GM18505 (cell line): ENCODE data around the gene SUN1.
A peak's percentile ranks its signal among the peaks of the same experiment; 100 is the strongest.

Experiments used
- ATAC-seq: cut with Tn5 transposase; IDR thresholded peaks from one replicate; pipeline ENCODE4 v1.9.1; 2021; ENCODE audit not compliant: unreplicated experiment
- POLR2A ChIP-seq: IDR thresholded peaks from 4 replicates; pipeline ENCODE4 v1.6.1; 2011; ENCODE audit warnings: borderline replicate concordance; ENCODE audit not compliant: insufficient read depth, insufficient read length; ENCODE audit errors: extremely low read depth

SUN1 gene

DNA sequence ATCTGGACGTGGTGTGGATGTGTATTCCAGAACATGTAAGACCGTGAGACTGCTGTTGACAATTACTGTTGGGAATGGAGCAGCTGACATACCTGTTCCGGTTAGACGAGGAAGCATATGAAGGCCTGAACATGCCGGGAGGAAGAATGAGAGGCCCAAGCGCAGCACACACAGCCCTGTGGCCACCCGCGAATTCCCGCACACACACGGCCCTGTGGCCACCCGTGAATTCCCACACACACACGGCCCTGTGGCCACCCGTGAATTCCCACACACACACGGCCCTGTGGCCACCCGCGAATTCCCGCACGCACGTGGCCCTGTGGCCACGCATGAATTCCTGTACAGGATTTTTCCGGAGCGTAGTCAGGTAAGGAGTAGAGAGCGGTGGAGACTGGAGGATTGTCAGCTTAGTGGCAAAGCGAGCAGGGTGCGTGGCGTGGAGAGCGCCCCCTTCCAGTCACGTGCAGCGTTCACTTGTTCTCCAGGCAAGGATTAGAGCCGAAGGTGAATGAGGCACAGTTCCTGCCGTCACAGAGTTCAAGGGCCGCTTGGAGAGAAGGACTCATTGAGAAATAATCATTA, 9.5 kb upstream of the SUN1 start:
- no peak for ATAC-seq
- TF ChIP-seq POLR2A = no peak

GRCh38 chr7:823649-824048, 8.6 kb upstream of the SUN1 start:
- TF ChIP-seq POLR2A = no peak
- ATAC-seq = no peak

- TF ChIP-seq POLR2A = no peak
- ATAC-seq = no peak
Measured at GRCh38 chr7:824081-824480, 8.2 kb upstream of the SUN1 start.

GRCh38 chr7:824664-825063, 7.6 kb upstream of the SUN1 start:
- TF ChIP-seq POLR2A = no peak
- ATAC-seq = no peak

DNA sequence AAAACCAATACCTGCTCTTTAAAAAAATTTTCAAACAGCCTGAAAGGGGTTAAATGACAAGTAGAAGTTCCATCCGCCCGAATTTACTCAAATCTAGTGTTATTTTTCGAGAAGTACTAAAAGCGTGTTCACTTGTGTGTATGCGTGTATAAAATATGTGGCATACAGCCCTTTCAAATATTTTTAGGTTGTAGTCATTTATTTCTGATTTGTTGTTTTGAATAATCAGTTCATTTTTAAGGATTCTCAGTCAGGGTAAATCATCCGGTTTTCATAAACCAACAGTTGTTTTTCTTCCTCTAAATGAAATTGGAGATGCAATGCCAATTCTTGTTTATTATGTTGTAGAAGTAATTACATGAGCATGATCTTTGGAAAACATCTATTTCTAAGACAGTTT, 6.9 kb upstream of the SUN1 start:
- no peak for ATAC-seq
- no peak for TF ChIP-seq POLR2A

DNA sequence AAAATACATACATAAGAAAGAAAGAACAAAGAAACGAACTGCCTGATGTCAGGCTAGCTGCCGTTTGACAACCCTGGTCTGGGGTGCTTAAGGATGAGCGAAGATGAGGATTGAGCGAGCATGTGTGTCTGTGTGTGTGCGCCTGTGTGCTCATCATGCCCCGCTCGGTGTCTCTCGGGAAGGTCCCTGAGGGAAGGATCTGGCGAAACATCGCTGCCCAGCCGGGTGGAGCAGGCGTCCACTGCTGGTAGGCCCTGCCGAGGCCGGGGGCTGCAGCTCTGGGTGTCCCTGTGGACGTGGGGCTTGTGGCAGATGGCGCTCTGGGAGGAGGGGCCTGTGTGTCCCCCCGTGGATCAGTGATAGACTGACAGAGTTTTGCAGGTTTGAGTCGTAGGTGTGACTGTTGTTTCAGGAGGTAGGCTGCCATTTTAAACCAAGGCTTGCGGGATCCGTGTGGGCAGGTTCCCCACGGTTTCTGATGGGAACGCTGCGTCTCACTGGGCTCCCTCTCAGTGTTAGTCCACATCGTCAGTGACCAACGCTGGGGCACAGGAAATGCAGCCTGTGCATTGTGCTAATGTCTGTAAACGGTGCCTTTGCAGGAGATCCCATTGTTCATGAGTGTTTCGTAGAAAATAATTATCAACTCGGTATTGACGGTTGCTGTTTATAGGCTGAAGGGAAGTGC, 5.9 kb upstream of the SUN1 start:
- TF ChIP-seq POLR2A = no peak
- ATAC-seq = no peak

GRCh38 chr7:828793-829561, 3.3 kb upstream of the SUN1 start:
- no peak for ATAC-seq
- TF ChIP-seq POLR2A = no peak

GRCh38 chr7:830069-830468, 2.2 kb upstream of the SUN1 start:
- ATAC-seq = no peak
- TF ChIP-seq POLR2A = no peak

DNA sequence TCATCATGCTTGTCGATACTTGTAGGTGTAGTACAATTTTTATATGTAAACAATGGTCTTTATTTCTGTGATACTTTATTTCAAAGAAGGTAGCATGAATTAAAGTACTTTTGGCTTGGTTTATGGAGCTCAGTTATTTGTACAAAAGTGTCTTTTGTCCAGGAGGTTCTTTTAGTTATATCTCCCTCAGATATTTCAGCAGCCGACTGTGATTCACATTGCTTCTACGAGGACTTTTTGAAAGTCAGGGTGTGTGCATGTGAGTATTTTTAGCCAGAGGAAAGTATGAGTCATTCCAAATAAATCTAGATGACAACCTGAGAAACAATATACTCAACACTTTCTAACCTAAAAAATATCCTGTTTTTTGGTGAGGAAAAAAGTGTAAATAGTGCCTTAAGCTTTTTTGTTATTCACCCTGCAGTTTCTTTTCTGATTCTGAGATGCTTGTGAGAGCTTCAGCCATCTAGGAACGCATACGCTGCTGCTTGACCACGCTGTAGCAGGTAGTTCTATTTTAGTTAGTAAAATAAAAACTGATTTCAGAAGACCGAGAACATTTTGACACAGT, 595 bp upstream of the SUN1 start:
- ATAC-seq = peak; percentile 44

GRCh38 chr7:832968-833424, 720 bp downstream of the SUN1 start:
- ATAC-seq = no peak
- no peak for TF ChIP-seq POLR2A

More for the DNA sequence above, 595 bp upstream of the SUN1 start:
- TF ChIP-seq POLR2A = no peak

- TF ChIP-seq POLR2A = no peak
- ATAC-seq = no peak
Measured at GRCh38 chr7:833601-834258, 1.5 kb downstream of the SUN1 start.

- no peak for TF ChIP-seq POLR2A
- ATAC-seq = no peak
Measured at GRCh38 chr7:834277-834676, 2.0 kb downstream of the SUN1 start.

- no peak for TF ChIP-seq POLR2A
- ATAC-seq = no peak
Measured at GRCh38 chr7:835021-835420, 2.7 kb downstream of the SUN1 start.
